ENCODE measurements around the gene WNT10A.
A peak's percentile ranks its signal among the peaks of the same experiment; 100 is the strongest.

The WNT10A gene

GRCh38 chr2:218890369-218890768 lies 9.7 kb downstream of the WNT10A start:
- Histone ChIP-seq H3K36me3 (ENCODE audit: insufficient read depth, low read length) (no peaks in the 10 kb centered on the region), H3K27me3 (ENCODE audit: control insufficient read depth in 1 of 2, insufficient read depth in 2 of 2, low read length in 2 of 2) (peaks cover 22 to 32% of the 10 kb centered on the region in 2 donors), H3K27ac (ENCODE audit: low read depth, low read length) (no peak overlapping the region), H3K9me3 (ENCODE audit: low read length) (no peaks in the 10 kb centered on the region), H3K4me3 (ENCODE audit: low read depth in 1 of 2, low read length in 2 of 2) (no peak overlapping the region), H3K9ac (ENCODE audit: low read length) (no peak overlapping the region), H3K4me1 (ENCODE audit: insufficient read depth, low read length) (peaks cover 7% of the 10 kb centered on the region)

- H3K9me3 ChIP-seq (ENCODE audit: low read length) = no peaks in the 10 kb centered on the region
- no peaks in the 10 kb centered on the region for H3K36me3 ChIP-seq (ENCODE audit: insufficient read depth, low read length)
- H3K27me3 ChIP-seq (ENCODE audit: control insufficient read depth in 1 of 2, insufficient read depth in 2 of 2, low read length in 2 of 2) = peaks cover 34 to 44% of the 10 kb centered on the region in 2 donors
- no peak overlapping the region for H3K9ac ChIP-seq (ENCODE audit: low read length)
- no peak overlapping the region for H3K4me3 ChIP-seq (ENCODE audit: low read depth in 1 of 2, low read length in 2 of 2)
- no peak overlapping the region for H3K27ac ChIP-seq (ENCODE audit: low read depth, low read length)
- H3K4me1 ChIP-seq (ENCODE audit: insufficient read depth, low read length) = peaks cover 7% of the 10 kb centered on the region
Observed at GRCh38 chr2:218891275-218892135, 10.9 kb downstream of the WNT10A start.

GRCh38 chr2:218892693-218893348 lies 12.2 kb downstream of the WNT10A start:
- H3K36me3 ChIP-seq (ENCODE audit: insufficient read depth, low read length) = no peaks in the 10 kb centered on the region
- peaks cover 10% of the 10 kb centered on the region for H3K4me1 ChIP-seq (ENCODE audit: insufficient read depth, low read length)
- peaks cover 46 to 57% of the 10 kb centered on the region in 2 donors for H3K27me3 ChIP-seq (ENCODE audit: control insufficient read depth in 1 of 2, insufficient read depth in 2 of 2, low read length in 2 of 2)
- no peak overlapping the region for H3K27ac ChIP-seq (ENCODE audit: low read depth, low read length)
- no peak overlapping the region for H3K9ac ChIP-seq (ENCODE audit: low read length)
- H3K4me3 ChIP-seq (ENCODE audit: low read depth in 1 of 2, low read length in 2 of 2) = peak overlapping the region; percentile 27 to 38
- H3K9me3 ChIP-seq (ENCODE audit: low read length) = no peaks in the 10 kb centered on the region

DNA sequence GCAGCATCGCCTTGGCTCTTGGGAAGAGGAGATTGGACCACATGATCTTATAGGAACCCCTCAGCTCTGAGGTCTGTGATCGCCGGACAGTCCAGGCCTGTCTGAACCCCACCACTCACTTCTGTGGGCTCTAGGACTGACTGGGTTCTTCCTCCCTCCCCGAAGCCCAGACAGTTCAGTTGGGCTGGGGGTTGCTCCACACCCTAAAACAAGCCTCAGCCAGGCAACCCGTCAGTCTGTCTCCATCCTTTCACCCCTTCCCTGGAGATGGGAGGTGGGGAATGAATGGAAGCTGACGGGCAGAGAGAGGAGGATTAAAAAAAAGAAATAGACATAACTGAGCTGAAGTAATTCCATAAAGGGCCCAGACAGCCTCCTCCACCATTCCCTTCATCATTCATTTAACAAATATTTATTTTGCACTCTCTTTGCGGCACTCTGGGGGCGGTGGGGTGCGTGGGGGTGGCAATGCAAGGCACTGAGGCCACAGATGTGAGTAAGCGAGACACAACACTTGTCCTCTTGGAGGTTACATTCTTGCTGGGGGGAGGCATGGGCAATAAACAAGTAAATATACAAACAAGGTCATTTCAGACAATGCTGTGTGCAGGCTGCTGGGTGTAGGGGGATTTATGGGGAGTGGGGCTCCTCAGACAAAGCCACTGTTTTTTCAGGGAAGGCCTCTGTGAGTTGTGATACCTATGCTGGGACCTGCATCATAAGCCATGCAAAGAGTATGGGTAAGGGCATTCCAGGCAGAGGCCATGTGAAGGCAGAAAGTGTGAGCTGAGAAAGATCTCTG lies 12.9 kb downstream of the WNT10A start:
- H3K9me3 ChIP-seq (ENCODE audit: low read length) = no peaks in the 10 kb centered on the region
- H3K27me3 ChIP-seq (ENCODE audit: control insufficient read depth in 1 of 2, insufficient read depth in 2 of 2, low read length in 2 of 2) = peaks cover 53 to 64% of the 10 kb centered on the region in 2 donors
- H3K9ac ChIP-seq (ENCODE audit: low read length) = no peak overlapping the region
- peaks cover 17% of the 10 kb centered on the region for H3K4me1 ChIP-seq (ENCODE audit: insufficient read depth, low read length)
- no peaks in the 10 kb centered on the region for H3K36me3 ChIP-seq (ENCODE audit: insufficient read depth, low read length)
- H3K27ac ChIP-seq (ENCODE audit: low read depth, low read length) = no peak overlapping the region
- peak overlapping the region; percentile 27 to 38 for H3K4me3 ChIP-seq (ENCODE audit: low read depth in 1 of 2, low read length in 2 of 2)

DNA sequence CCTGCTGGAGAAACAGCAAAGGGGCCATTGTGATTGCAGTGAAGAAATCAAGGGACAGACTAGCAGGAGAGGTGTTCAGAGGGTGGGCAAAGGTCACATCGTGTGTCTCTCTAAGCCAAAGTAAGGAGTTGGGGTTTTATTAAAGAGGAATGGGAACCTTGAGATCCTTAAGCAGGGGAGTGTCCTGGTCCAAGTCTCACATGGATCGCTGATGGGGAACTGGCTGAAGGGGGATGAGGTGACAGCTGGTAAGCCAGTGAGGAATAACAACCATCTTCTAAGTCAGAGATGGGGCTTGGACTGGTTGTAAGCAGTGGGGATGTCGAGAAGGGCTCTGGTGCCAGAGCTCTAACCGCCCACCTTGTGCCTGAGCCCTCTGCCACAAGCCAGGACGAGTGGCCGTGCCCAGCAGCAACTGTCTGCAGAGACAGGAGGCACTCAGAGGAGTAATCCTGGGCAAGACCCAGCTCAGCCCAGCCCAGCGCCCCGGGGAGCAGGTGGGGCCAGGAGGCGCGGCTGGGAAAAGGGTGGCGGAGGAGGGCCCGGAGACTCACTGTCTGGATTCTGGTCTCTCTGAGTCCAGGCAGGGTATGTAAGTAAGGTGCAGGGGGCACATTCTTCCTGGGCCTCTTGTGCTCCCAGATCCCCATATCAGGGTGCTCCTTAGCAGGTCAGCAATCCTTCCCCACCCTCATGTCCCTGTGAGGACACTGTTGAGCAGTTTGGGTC lies 13.7 kb downstream of the WNT10A start:
- H3K27me3 ChIP-seq (ENCODE audit: control insufficient read depth in 1 of 2, insufficient read depth in 2 of 2, low read length in 2 of 2) = peaks cover 61 to 72% of the 10 kb centered on the region in 2 donors
- H3K9ac ChIP-seq (ENCODE audit: low read length) = no peak overlapping the region
- no peak overlapping the region for H3K4me3 ChIP-seq (ENCODE audit: low read depth in 1 of 2, low read length in 2 of 2)
- H3K4me1 ChIP-seq (ENCODE audit: insufficient read depth, low read length) = peaks cover 19% of the 10 kb centered on the region
- H3K9me3 ChIP-seq (ENCODE audit: low read length) = no peaks in the 10 kb centered on the region
- no peak overlapping the region for H3K27ac ChIP-seq (ENCODE audit: low read depth, low read length)
- no peaks in the 10 kb centered on the region for H3K36me3 ChIP-seq (ENCODE audit: insufficient read depth, low read length)

GRCh38 chr2:218894880-218895157 lies 14.2 kb downstream of the WNT10A start:
- no peak overlapping the region for H3K27ac ChIP-seq (ENCODE audit: low read depth, low read length)
- peaks cover 66 to 77% of the 10 kb centered on the region in 2 donors for H3K27me3 ChIP-seq (ENCODE audit: control insufficient read depth in 1 of 2, insufficient read depth in 2 of 2, low read length in 2 of 2)
- no peaks in the 10 kb centered on the region for H3K36me3 ChIP-seq (ENCODE audit: insufficient read depth, low read length)
- no peak overlapping the region for H3K4me3 ChIP-seq (ENCODE audit: low read depth in 1 of 2, low read length in 2 of 2)
- no peak overlapping the region for H3K9ac ChIP-seq (ENCODE audit: low read length)
- peaks cover 19% of the 10 kb centered on the region for H3K4me1 ChIP-seq (ENCODE audit: insufficient read depth, low read length)
- H3K9me3 ChIP-seq (ENCODE audit: low read length) = no peaks in the 10 kb centered on the region

- Histone ChIP-seq H3K9me3 (ENCODE audit: low read length) (no peaks in the 10 kb centered on the region), H3K36me3 (ENCODE audit: insufficient read depth, low read length) (no peaks in the 10 kb centered on the region), H3K4me1 (ENCODE audit: insufficient read depth, low read length) (peaks cover 19% of the 10 kb centered on the region), H3K4me3 (ENCODE audit: low read depth in 1 of 2, low read length in 2 of 2) (no peak overlapping the region), H3K27ac (ENCODE audit: low read depth, low read length) (no peak overlapping the region), H3K27me3 (ENCODE audit: control insufficient read depth in 1 of 2, insufficient read depth in 2 of 2, low read length in 2 of 2) (peaks cover 66 to 80% of the 10 kb centered on the region in 2 donors), H3K9ac (ENCODE audit: low read length) (no peak overlapping the region)
Observed at GRCh38 chr2:218895326-218895725, 14.7 kb downstream of the WNT10A start.

DNA sequence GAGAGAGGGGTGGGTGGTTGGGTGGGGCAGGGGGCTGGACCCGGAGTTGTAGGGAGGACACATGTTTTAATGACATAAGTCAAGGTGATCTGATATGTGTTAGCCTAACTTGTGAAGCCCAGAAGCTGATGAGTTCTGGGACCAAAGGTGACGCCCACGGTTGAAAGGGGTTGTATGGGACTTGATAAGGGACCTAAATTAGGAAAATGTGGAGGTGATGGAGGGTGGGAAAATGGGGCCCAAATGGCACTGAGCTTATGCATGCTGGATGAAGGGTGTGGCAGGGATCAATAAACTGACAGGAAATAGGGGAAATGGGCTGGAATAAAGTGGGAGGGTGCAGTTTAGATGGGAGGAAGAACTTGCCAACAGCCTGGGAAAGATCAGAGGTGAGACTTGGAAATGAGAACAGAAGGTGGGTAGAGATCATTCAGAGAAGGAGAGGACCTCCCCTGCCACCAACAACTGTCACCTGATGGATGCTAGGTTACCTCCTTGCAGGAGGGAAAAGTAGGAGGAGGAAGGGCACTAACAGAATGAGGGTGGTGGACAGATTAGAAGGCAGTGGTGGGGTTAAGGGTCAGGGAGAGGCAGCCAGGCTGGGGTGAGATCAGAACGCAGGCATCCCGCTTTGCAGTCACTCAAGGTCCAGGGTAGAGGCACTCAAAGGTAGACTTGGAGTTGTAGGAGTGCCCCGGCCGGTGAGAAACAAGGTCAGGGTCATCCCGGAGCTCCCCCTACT lies 15.3 kb downstream of the WNT10A start:
- Histone ChIP-seq H3K27me3 (ENCODE audit: control insufficient read depth in 1 of 2, insufficient read depth in 2 of 2, low read length in 2 of 2) (peaks cover 72 to 86% of the 10 kb centered on the region in 2 donors), H3K9me3 (ENCODE audit: low read length) (no peaks in the 10 kb centered on the region), H3K27ac (ENCODE audit: low read depth, low read length) (no peak overlapping the region), H3K4me1 (ENCODE audit: insufficient read depth, low read length) (peaks cover 19% of the 10 kb centered on the region), H3K9ac (ENCODE audit: low read length) (no peak overlapping the region), H3K4me3 (ENCODE audit: low read depth in 1 of 2, low read length in 2 of 2) (no peak overlapping the region), H3K36me3 (ENCODE audit: insufficient read depth, low read length) (no peaks in the 10 kb centered on the region)

GRCh38 chr2:218896501-218897393 lies 16.1 kb downstream of the WNT10A start:
- Histone ChIP-seq H3K4me1 (ENCODE audit: insufficient read depth, low read length) (peaks cover 19% of the 10 kb centered on the region), H3K27ac (ENCODE audit: low read depth, low read length) (no peak overlapping the region), H3K4me3 (ENCODE audit: low read depth in 1 of 2, low read length in 2 of 2) (no peak overlapping the region), H3K9ac (ENCODE audit: low read length) (no peak overlapping the region), H3K9me3 (ENCODE audit: low read length) (no peaks in the 10 kb centered on the region), H3K36me3 (ENCODE audit: insufficient read depth, low read length) (no peaks in the 10 kb centered on the region), H3K27me3 (ENCODE audit: control insufficient read depth in 1 of 2, insufficient read depth in 2 of 2, low read length in 2 of 2) (peaks cover 72 to 91% of the 10 kb centered on the region in 2 donors)
